ENCODE measurements around the gene BATF3.

DNA sequence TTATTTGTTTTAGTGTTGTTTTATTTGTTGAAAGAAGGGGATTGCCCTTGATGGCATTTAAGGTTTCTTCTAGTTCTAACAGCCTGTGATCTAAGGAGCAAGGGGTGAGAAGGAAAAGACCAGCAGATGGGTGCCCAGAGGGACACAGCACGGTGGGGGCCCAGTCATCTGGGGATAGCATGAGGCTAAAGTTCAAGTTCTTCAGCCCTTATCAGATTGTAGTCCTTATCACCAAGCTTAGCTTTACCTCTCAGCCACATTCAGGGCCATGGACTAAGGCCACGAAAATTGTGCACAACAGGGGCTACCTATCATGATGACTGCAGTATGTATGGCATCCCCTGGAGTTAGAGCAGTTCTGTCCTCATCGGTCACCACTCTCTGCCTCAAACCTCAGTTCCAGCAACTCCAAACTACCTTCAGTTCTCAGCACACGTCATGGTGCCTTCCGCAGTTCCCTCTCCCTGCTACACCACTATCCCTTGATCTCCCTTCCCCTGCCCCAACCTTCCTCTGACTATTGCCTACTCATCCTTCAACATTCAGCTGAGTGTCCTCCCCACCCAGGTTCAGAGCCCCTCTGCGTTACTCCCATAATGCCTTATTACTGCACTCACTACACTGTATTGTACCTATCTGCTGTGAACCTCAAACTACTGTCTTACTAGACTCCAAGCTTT lies 54.6 kb downstream of the BATF3 start:
- TF ChIP-seq, protein P1, sequence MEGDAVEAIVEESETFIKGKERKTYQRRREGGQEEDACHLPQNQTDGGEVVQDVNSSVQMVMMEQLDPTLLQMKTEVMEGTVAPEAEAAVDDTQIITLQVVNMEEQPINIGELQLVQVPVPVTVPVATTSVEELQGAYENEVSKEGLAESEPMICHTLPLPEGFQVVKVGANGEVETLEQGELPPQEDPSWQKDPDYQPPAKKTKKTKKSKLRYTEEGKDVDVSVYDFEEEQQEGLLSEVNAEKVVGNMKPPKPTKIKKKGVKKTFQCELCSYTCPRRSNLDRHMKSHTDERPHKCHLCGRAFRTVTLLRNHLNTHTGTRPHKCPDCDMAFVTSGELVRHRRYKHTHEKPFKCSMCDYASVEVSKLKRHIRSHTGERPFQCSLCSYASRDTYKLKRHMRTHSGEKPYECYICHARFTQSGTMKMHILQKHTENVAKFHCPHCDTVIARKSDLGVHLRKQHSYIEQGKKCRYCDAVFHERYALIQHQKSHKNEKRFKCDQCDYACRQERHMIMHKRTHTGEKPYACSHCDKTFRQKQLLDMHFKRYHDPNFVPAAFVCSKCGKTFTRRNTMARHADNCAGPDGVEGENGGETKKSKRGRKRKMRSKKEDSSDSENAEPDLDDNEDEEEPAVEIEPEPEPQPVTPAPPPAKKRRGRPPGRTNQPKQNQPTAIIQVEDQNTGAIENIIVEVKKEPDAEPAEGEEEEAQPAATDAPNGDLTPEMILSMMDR (IDR thresholded peaks at IDR 0.05; ENCODE audit: low read length) = no peak
- no peak for TF ChIP-seq EZH2 (IDR thresholded peaks at IDR 0.05; ENCODE audit: borderline replicate concordance, low read length)
